IPS-18c (cell line): ENCODE results near the gene GALNT9.

ENCODE experiments used
- H3K4me3 ChIP-seq: 2 replicates; pipeline ENCODE4 v1.7.0; 2013; ENCODE audit warnings: low read depth, mild to moderate bottlenecking, low read length, moderate library complexity; ENCODE audit not compliant: insufficient read depth
- H3K9me3 ChIP-seq: one replicate; pipeline ENCODE4 v1.6.1; 2013; ENCODE audit warnings: mild to moderate bottlenecking, low read length, moderate library complexity; ENCODE audit not compliant: control insufficient read depth, insufficient read depth

The GALNT9 gene

DNA sequence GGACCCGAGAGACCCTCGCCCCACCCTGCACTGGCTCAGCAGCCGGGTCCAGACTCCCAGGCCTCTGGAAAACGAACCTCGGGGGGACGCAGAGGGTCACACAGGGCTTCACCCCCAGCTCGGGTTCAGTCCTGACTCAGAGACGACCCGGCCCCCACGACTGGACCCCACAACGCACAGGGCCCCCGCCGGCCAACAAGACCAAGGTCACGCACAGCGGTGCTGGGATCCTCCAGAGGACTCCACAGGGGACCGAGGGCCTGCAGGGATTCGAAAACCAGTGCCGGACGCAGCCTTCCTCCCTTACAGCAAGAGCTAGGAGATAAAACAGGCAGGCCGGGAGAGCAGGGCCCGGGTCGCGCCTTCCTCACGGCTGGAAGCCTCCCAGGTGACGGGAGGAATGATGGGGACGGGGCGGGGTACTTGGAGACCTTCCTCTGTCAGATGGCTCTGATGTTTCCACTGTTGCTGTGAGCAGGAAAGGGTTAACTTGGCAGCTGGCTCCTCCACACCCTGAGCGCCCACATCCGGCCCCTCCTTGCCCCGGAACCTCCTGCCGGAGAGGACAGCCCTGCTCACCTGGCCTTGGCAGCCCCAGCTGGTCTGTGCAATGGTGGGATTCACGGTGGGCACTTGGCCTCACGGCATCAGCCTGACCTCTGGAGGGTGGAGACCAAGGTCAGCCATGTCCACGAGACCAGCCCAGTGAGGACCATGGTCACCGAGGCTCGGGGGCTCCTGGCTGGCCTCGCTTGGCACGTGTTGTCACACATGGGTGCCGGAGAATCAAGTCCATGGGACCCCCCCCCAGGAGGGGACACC is 46.2 kb downstream of the GALNT9 start:
- Histone ChIP-seq H3K4me3 (no peak overlapping the region), H3K9me3 (no peaks in the 10 kb centered on the region)

DNA sequence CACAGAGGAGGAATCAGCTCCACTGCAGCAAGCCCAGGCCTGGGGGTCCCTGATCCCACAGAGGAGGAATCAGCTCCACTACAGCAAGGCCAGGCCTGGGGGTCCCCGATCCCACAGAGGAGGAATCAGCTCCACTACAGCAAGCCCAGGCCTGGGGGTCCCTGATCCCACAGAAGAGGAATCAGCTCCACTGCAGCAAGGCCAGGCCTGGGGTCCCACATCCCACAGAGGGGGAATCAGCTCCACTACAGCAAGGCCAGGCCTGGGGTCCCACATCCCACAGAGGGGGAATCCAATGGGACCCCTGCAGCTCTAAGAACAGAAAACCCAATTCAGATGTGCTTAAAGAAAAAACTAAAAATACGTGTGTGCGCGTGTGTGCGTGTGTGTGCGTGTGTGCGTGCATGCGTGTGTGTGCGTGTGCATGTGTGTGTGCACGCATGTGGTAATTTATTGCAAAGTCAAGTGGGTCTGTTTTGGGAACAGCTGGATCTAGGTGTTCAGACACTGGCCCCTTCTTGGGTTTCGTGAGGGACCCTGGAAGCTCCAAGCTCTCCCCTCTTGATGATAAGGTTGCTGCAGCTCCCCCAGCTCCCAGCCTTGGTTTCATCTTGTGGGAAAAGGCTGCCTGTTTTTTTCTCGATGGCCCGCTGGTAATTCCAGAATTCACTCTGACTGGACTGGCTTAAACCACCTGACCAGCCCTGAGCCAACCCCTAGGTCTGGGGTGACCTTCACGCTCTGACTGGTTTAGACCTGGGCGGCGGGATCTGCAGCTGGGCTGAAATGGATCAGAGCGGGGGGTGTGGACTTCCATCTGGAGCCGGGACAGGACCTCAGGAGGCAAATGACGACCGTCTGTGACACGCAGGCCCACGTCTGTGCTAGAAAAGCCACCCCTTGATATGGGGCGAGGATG is 47.1 kb downstream of the GALNT9 start:
- H3K4me3 ChIP-seq = no peak overlapping the region
- no peaks in the 10 kb centered on the region for H3K9me3 ChIP-seq

DNA sequence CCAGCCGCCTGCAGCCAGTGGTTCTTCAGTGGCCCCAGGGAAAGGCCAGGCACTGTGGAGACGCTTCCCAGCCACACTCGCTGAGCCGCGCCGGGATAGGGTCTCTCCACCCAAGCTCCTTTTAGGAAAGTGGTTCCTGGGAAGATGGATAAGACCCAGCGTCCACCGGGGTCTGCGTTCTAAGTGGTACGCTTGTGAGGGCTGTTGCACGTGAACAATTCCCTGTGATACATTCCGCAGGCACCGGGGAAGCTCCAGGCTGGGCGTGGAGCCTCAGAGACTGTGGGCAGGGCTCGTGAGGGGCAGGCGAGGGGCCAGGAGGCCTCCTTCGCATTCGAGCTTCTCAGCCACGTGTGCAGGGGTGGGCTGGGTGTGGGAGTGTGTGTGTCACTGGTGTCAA is 48.4 kb downstream of the GALNT9 start:
- H3K4me3 ChIP-seq = no peak overlapping the region
- H3K9me3 ChIP-seq = no peaks in the 10 kb centered on the region

DNA sequence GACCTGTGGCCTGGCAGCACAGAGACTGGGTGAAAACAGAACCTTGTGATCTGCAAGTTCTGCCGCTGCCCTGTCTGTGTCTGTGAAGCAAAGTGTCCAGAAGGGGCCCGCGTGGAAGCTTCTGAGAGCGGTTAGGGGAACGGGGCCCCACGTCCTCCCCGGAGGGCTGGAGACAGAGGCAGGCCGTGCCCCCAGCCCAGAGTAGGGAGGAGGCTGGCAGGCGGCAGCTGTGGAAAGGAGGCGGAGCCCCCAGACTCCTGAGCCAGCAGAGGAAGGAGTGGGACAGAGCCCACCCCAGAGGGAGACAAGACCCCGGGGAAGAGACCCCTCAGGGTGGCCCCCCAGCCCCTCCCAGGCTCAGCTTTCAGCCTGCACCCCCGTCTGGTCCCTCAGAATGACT is 49.0 kb downstream of the GALNT9 start:
- Histone ChIP-seq H3K9me3 (no peaks in the 10 kb centered on the region), H3K4me3 (no peak overlapping the region)

DNA sequence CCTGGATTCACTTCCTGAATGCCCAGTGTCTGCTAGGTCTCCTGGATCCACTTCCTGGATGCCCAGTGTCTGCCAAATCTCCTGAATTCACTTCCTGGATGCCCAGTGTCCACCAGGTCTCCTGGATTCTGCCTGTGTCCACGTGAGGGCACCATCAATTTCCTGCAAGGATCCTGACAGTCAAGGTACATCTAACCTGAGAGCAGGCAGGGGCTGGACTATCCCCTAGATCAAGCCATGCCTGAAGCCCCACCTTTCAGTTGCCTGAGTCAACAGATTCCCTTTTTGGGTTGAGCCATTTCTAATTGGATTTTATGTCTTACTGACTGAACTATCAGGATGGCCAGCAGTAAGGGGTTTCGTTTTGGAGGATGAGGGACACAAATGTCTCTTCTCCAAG is 49.5 kb downstream of the GALNT9 start:
- H3K4me3 ChIP-seq = no peak overlapping the region
- no peaks in the 10 kb centered on the region for H3K9me3 ChIP-seq

DNA sequence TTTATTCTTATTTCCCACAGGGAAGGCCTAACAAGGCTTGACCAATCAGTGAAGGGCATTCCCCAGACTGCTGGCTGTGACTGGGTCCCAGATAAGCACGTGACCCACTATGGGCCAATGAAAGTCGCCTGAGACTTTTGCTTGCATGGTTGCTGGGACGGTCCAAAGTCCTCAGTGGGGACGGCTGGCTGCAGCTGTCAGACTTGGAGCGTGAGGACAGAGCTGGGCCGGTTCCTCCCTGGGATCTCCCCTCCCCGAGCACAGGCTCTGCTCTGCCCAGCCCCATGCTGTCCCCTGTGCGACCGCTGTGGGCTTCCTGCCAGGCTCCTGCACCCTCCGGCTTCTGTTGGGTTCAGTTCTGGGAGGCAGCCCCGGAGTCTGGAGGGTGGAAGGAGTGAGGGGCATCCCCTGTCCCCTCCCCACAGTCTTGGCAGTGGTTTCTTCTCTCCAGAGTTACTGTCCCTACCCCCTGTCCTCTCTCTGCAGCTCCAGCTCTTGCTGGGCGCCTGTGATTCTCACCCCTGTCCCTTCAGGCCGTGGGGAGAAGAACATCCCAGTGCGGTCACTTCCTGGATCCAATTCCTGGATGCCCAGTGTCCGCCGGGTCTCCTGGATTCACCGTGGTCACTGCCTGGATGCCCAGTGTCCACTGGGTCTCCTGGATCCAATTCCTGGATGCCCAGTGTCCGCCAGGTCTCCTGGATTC is 50.1 kb downstream of the GALNT9 start:
- Histone ChIP-seq H3K9me3 (no peaks in the 10 kb centered on the region), H3K4me3 (no peak overlapping the region)

DNA sequence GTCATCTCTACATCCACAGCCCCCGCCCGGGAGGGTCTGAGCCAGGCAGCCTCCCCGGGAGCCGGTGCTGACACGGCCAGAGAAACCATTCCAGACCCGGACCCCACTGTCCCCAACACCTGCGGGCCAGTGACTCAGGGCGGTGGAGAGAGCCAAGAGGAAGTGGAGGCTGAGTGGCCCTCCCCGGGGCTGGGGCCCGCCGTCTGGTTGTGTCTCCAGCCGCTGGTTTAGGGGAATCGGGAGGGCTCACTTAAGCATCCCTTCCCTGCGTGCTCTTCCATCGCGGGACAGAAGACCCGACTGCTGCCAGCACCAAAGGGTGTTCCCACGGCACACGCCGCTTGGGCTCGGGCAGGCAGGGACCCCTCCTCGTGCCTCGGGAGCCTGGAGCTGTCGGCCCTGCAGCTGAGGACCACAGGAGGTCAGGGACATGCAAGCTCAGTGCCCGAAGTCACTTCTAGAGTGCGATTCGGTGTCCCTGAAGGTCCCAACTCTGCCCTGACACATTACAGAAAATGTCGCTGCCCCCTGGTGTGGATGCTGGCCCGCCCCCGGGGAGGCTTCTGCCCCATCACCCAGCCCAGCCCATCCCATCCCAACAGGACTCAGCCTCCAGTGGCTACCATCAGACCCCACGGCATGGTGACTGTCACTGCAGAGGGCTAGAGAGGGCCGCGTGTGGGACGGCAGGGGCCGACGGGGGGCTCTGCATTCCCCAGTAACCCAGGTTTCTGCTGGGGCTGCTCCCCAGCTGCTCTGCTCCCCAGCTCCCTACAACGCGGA is 50.8 kb downstream of the GALNT9 start:
- Histone ChIP-seq H3K4me3 (no peak overlapping the region), H3K9me3 (peaks cover 2% of the 10 kb centered on the region)

DNA sequence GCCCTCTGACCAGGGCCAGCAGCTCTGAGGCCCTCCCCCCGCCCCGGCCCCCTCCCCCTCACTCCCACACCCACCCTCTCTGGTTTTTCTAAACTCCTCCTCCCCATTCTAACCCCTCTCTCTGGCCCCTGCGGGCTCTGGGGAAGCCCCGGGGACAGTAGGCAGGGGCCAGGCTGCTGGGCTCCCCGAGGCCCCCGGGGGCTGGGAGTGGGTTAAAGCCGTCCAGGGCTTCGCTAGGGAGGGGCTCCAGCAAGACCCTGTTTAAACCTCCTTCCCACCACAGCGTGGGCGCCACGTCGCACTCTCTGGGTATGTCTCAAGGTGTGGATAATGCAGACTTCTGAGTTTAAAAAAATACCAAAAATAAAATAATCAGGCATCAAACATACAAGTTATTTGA is 51.4 kb downstream of the GALNT9 start:
- H3K4me3 ChIP-seq = no peak overlapping the region
- H3K9me3 ChIP-seq = peaks cover 2% of the 10 kb centered on the region

DNA sequence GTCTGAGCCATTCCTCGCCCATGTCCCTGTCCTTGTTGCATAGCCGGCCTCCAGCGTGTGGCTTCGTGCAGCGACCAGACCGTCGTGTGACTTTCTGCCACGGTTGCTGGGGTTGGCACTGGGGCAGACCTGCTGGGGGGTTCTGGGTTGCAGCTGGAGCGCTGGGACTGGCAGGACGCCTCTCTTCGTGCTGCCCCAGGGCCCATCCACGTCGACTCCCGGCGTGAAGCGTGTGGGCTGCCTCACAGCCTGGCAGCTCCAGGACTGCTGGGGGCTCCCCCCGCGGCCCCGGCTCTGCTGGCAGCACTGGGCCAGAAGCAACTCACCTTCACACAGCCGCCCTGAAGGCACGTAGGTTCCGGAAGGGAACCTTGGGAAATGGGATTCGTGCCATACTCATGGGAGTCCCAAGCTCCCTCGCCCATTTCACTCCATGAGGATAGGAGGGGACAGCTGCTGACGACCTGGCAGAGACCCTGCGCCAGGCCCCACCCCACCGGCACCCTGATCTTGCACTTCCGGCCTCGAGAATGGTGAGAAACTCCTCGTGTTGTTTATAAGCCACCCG is 51.9 kb downstream of the GALNT9 start:
- Histone ChIP-seq H3K4me3 (no peak overlapping the region), H3K9me3 (peaks cover 2% of the 10 kb centered on the region)

DNA sequence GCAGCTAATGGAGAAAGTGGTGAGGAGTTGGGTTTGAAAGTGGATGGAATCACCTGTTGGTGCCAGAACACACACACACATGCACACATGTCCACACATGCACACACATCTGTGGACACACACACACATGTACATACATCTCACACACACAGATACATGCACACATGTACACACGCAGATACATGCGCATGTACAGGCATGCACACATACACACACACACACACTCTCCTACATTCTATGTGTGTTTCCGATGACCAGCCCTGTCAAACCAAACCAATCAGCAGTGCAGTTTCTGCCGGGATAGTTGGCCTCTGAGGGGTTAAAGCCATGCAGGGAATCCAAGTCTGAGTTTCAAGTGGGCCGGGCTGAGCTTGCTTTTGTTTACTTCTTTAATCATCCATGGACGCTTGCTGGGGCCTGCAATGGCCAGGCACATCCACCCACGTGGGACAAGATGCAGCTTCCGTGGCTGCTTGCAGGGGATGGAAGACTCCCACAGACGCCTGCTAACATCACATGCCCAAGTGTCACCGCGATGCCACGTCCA is 52.5 kb downstream of the GALNT9 start:
- H3K4me3 ChIP-seq = no peak overlapping the region
- peaks cover 2% of the 10 kb centered on the region for H3K9me3 ChIP-seq

DNA sequence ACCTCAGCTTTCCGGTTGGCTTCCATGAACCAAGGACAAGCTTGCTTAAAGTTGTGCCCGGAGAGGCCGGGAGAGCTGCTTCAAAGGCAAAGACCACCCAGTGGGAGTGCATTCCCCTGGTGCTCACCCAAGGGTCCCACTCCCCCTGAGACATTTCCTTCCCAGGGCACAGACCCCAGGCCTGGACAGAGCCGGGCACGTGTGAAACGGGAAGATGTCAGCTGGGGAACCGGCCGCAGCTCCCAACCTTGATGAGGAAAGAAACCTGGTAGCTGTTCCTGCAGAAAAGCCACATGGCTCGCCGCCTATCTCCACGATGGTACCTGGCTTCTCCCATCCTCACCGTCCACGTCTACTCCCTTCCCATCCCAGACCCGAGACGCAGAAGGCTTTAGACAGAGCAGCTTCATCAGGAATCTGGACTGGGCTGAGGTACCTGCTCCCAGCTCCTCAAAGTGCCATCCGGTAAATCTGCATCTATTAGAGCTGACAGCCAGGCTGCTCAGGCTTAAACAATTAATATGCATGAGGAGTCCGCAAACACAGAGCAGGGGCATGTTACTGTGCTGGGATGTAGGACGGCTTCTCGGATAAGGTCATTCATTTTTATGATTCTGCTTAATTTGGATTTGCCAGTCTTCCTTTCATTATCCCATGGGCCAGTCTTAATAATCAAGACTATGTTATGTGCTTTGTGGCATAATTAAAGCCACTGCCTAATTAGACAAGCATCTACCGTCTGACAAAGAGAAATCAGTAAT is 53.1 kb downstream of the GALNT9 start:
- peaks cover 2% of the 10 kb centered on the region for H3K9me3 ChIP-seq
- H3K4me3 ChIP-seq = no peak overlapping the region

DNA sequence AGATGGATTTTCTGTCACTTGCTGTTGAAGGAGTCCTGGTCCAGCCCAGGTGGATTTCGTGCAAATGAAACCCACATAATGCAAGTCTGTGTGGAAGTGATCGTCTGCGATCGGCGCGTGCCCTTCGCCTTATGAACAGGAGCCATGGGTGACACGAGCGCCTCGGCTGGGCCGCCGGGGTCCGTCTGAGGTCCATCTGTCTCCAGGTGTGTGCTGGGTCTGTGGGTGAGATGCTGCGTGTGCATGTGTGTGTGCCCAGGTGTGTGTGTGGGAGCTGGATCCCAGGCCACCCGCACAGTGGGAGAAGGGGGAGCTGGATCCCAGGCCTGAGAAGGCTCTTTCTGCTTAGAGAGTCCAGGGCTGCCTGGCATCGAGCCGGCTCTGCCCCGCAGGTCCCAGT is 53.8 kb downstream of the GALNT9 start:
- H3K4me3 ChIP-seq = no peak overlapping the region
- H3K9me3 ChIP-seq = peaks cover 2% of the 10 kb centered on the region

DNA sequence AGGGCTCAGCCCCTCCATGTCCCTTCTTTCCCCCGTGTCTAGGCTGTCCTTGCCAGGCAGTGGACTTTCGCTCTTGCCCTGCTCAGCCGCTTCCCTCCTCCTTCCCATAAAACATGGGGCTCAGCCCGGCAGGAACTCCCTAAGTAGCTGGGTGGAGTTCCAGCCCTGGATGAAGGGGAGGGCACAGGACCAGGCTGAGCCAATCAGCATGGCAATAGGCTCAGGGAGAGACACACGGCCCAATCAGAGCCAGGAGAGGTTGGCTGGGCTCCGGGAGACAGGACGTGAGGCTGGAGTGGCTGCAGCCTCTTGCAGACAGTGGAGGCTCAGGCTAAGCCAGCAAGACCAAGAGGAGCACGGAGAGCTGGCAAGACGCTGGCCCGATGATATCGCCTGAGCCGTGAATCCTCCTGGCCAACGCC is 54.3 kb downstream of the GALNT9 start:
- Histone ChIP-seq H3K4me3 (no peak overlapping the region), H3K9me3 (peaks cover 2% of the 10 kb centered on the region)

DNA sequence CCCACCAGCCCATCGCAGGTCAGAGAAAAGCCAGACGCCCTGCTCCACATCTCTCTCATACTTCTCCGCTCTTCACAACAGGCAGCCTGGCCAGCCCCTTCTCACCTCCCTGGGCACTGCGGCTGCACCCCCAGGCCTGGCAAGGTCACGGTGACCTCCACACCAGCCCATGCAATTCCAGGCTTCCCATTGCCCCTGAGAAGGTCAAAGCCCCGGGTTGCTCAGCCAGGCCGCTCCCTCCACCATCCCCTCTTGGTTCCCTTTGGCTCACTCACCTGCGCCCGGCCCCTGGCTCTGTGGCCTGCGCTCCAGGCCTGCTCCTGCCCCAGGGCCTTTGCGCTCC is 55.4 kb downstream of the GALNT9 start:
- Histone ChIP-seq H3K9me3 (peaks cover 2% of the 10 kb centered on the region), H3K4me3 (no peak overlapping the region)

DNA sequence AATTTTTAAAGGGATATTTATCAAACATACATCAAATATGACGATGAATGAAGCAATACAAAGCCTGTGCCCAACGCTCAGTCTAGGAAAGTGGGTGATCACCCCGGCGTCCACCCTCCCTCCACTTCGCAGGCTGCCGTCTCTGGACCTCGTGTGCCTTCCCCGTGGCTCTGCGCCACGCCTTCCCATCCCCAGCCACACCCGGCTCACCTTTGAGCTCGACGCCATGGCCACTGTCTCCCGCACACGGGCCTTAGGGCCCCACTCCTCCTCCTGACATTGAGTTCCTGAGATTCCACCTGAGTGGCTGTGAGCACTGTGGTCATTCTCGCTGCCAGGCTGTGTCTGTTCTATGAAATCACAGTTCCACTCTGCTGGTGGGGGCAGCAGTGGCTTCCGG is 56.7 kb downstream of the GALNT9 start:
- Histone ChIP-seq H3K4me3 (no peak overlapping the region), H3K9me3 (peaks cover 2% of the 10 kb centered on the region)

DNA sequence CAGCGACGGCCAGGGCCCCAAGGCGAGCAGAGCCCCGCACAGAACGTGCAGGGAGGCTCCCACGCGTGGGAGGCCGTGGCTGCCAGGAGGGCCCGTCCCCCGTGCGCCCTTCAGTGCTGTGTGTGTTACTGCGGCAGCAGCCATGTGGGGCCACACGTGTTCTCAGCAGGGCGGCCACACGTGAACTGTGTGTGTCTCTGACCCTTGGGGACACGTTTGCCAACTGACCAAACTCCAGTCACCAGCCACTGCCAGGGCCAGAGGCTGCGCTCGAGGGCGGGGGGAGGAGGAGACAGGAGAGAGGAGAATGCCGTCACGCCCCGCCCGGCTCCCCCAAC is 57.7 kb downstream of the GALNT9 start:
- Histone ChIP-seq H3K9me3 (peaks cover 2% of the 10 kb centered on the region), H3K4me3 (no peak overlapping the region)
